Osteocyte (in vitro differentiated cells): Measurements from ENCODE around the gene FAM98B. TPM values are rescaled to one million over a fixed set of nuclear protein-coding genes. Genes with fewer than 3 reads are reported as not detected.

Experiments used
- DNase-seq: peaks from one replicate; pipeline ENCODE4 v3.0.0; 2021; ENCODE audit warnings: mixed read lengths; ENCODE audit not compliant: unreplicated experiment; ENCODE audit errors: extremely low spot score
- H3K27ac Mint-ChIP-seq: one replicate; pipeline ENCODE4 v1.8.0; 2021; ENCODE audit warnings: mild to moderate bottlenecking, mixed read lengths; ENCODE audit not compliant: unreplicated experiment
- H3K27me3 Mint-ChIP-seq: one replicate; pipeline ENCODE4 v1.8.0; 2021; ENCODE audit warnings: mixed read lengths; ENCODE audit not compliant: unreplicated experiment
- H3K36me3 Mint-ChIP-seq: one replicate; pipeline ENCODE4 v1.8.0; 2021; ENCODE audit warnings: mixed read lengths; ENCODE audit not compliant: unreplicated experiment
- H3K4me1 Mint-ChIP-seq: one replicate; pipeline ENCODE4 v1.8.0; 2021; ENCODE audit warnings: mixed read lengths; ENCODE audit not compliant: unreplicated experiment
- H3K4me3 Mint-ChIP-seq: one replicate; pipeline ENCODE4 v1.8.0; 2021; ENCODE audit warnings: mild to moderate bottlenecking, moderate library complexity, mixed read lengths; ENCODE audit not compliant: unreplicated experiment
- H3K9me3 Mint-ChIP-seq: one replicate; pipeline ENCODE4 v1.8.0; 2021; ENCODE audit warnings: mixed read lengths; ENCODE audit not compliant: unreplicated experiment
- long read RNA-seq: library from polyadenylated mRNA; unstranded; transcript quantifications from one replicate; pipeline ENCODE4 v2.0.0, GENCODE V29; 2021
- total RNA-seq: library from RNA; stranded (reverse); gene quantifications from 2 replicates; pipeline ENCODE4 v1.2.1, GENCODE V29; 2021
- TF ChIP-seq, protein P1 (sequence below): fragments of 200-600 bp; sonication (generic); IDR thresholded peaks from 2 replicates; pipeline ENCODE4 v1.5.0; 2021; ENCODE audit warnings: antibody characterized with exemption, mild to moderate bottlenecking, moderate library complexity

The FAM98B gene
- total RNA-seq: 19.3 and 22.4 TPM in 2 replicates
- long read RNA-seq, partial matches to known transcripts: 1 of 13 reads
- long read RNA-seq, other reads (novel, unspliced or antisense): 8 of 13 reads

DNA sequence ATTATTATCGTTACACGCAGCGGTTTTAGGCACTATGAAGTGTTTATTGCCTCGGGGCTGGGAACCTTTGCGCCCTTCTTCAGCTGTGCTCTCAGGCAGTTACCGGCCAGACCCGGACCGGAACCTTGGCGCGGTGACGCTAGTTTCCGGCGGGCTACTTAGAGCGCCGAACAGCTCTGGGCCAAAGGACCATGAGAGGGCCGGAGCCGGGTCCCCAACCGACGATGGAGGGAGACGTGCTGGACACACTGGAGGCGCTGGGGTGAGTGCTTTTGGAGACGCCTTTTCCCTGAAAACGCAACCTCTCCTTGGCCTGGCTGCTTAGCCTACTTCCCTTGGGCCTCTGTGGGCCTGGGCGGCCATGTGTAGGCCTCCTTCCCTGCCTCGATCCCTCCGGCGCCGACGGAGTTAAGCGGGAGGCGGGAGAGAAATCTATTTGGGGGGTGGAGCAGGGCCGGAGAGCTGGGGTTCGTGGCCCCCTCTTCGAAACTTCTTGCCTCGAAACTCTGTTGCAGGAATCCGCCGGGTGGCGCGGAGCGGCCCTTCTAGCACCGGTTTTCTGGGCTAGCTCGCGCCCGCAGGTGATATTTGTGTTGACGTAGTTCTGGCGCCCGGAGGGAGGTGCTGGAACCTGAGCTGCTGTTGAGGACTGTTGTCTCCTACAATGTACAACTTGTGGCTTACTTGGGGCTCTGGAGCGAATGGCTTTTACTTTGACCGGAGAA, at the start of gene FAM98B:
TSS of gene FAM98B (plus strand) at position 157 of the 725 bp plus-strand sequence. CDS start at position 192, 35 bp downstream.
- Mint-ChIP-seq H3K27ac (peak within 1 kb of the TSS; percentile 98), H3K27me3 (peaks cover 29% of the 10 kb centered on the region), H3K9me3 (no peaks in the 10 kb centered on the region), H3K36me3 (no peaks in the 10 kb centered on the region), H3K4me3 (peak within 1 kb of the TSS; percentile 98), H3K4me1 (peaks cover 8% of the 10 kb centered on the region)
- peak; percentile 95 for DNase-seq
- TF ChIP-seq, protein P1, sequence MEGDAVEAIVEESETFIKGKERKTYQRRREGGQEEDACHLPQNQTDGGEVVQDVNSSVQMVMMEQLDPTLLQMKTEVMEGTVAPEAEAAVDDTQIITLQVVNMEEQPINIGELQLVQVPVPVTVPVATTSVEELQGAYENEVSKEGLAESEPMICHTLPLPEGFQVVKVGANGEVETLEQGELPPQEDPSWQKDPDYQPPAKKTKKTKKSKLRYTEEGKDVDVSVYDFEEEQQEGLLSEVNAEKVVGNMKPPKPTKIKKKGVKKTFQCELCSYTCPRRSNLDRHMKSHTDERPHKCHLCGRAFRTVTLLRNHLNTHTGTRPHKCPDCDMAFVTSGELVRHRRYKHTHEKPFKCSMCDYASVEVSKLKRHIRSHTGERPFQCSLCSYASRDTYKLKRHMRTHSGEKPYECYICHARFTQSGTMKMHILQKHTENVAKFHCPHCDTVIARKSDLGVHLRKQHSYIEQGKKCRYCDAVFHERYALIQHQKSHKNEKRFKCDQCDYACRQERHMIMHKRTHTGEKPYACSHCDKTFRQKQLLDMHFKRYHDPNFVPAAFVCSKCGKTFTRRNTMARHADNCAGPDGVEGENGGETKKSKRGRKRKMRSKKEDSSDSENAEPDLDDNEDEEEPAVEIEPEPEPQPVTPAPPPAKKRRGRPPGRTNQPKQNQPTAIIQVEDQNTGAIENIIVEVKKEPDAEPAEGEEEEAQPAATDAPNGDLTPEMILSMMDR: peak; percentile 5

DNA sequence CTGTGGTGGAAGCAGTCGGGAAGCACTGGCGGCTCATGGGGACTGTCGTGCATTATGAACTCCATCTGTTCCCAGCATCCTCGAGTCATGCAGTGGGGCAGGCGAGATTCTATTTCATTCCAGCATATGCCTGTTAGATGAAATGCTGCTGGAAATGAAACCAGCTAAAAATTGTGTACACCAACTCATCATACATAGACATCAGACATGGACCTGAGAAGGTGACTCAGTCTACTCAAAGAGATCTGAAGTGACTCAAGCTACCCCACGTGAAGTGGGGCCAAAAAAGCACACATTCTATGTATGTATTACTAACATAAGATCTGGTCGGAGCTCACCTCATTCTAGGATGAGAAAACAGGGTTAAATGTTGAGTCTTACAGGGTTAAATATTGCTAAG, 47.5 kb upstream of the FAM98B start:
- no peaks in the 10 kb centered on the region for H3K4me1 Mint-ChIP-seq
- no peak overlapping the region for H3K4me3 Mint-ChIP-seq
- no peak overlapping the region for H3K27ac Mint-ChIP-seq
- DNase-seq: no peak
- TF ChIP-seq, protein P1: no peak
- H3K9me3 Mint-ChIP-seq: peaks cover 3% of the 10 kb centered on the region
- H3K27me3 Mint-ChIP-seq: peaks cover under 1% of the 10 kb centered on the region
- no peaks in the 10 kb centered on the region for H3K36me3 Mint-ChIP-seq

DNA sequence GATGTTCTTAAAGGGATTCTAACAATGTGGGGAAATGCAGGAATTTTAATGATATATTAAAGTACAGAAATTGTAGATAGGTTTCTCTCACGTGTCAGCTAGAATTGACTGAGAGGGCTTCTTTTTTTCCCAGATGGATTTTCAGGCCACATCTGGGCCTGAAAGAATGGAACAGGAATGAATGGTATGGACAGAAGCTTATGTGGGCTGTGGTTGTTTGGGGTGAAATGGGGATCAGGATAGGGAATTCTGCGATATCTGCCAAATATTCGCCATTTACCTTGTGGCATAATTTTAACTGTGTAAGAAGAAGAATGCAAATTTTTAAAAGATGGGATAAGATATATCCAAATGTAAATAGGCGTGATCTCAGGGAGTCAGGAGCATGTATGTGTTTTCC, 45.4 kb upstream of the FAM98B start:
- H3K36me3 Mint-ChIP-seq: no peaks in the 10 kb centered on the region
- TF ChIP-seq, protein P1: no peak
- DNase-seq: no peak
- H3K9me3 Mint-ChIP-seq: no peaks in the 10 kb centered on the region
- H3K27me3 Mint-ChIP-seq: peaks cover 10% of the 10 kb centered on the region
- no peak overlapping the region for H3K4me3 Mint-ChIP-seq
- H3K27ac Mint-ChIP-seq: no peak overlapping the region
- no peaks in the 10 kb centered on the region for H3K4me1 Mint-ChIP-seq

DNA sequence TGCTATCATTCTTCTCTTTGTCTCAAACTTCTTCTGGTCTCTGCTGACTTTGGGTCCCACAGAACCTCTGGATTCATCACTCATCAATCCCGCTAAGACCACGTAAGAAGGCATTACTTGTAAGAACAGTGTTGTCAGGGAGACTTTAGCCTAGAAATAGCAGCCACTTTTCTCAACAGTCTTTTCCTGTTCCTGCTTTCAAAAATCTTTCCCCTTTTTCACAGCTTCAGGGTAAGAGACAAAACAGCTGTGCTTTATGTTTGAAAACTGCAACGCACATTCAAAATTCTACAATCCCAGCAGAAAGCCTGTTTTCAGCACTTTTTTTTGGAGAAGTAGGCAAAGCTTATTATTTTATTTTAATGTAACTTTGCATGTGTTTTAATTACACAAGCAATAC, 42.0 kb upstream of the FAM98B start:
- TF ChIP-seq, protein P1: no peak
- Mint-ChIP-seq H3K9me3 (no peaks in the 10 kb centered on the region), H3K27ac (no peak overlapping the region), H3K36me3 (no peaks in the 10 kb centered on the region), H3K4me3 (no peak overlapping the region), H3K27me3 (peaks cover 29% of the 10 kb centered on the region), H3K4me1 (no peaks in the 10 kb centered on the region)
- DNase-seq: no peak

DNA sequence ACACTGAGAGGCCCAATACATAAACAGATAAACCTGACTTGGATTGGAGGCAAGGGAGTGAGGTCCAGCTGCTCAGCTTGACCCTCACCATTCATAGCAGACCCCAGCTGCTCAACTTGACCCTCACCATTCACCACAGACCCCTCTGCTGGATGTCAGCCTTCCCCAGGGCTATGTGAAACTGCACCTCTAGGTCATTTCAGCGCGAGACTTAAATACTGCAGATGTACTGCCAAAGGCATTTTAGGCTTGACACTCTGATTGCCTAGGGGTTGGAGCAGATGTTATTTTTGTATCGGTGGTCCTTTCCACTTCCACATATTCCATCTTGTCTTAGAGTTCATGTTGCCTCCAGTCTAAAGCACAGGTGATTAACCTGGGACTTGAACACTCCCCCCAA, 41.5 kb upstream of the FAM98B start:
- Mint-ChIP-seq H3K27me3 (peaks cover 33% of the 10 kb centered on the region), H3K27ac (no peak overlapping the region), H3K9me3 (no peaks in the 10 kb centered on the region), H3K4me3 (no peak overlapping the region), H3K36me3 (no peaks in the 10 kb centered on the region), H3K4me1 (no peaks in the 10 kb centered on the region)
- DNase-seq: no peak
- TF ChIP-seq, protein P1: no peak
